Stomach (tissue), 4 donors: Measurements from ENCODE around the gene AIG1.

Experiments
- EP300 ChIP-seq: sonication (generic); formaldehyde crosslinking; IDR thresholded peaks from one replicate; pipeline ENCODE4 v1.6.1; 2017; ENCODE audit warnings: antibody characterized with exemption
- POLR2A ChIP-seq, 4 donors: fragments of 450-650 bp; IDR thresholded peaks; one replicate each; pipeline ENCODE4 v1.6.1; 2016; ENCODE audit warnings: antibody characterized with exemption in 4 of 4, control low read depth in 2 of 4, mild to moderate bottlenecking in 1 of 4, moderate library complexity in 1 of 4
- POLR2AphosphoS5 ChIP-seq, 3 donors: sonication (generic); formaldehyde crosslinking; IDR thresholded peaks; one replicate each; pipeline ENCODE4 v1.6.1; 2016; ENCODE audit warnings: antibody characterized with exemption in 3 of 3
- TF ChIP-seq, protein P1 (sequence below), 7 experiments: fragments of 450-650 bp in 4 of 7; fragments of 200-600 bp in 3 of 7; sonication (generic) in 3 of 7; IDR thresholded peaks; one replicate each; pipeline ENCODE4 v1.5.1; 2016 to 2019; ENCODE audit warnings: antibody characterized with exemption in 7 of 7, control low read depth in 2 of 7, mild to moderate bottlenecking in 1 of 7

DNA sequence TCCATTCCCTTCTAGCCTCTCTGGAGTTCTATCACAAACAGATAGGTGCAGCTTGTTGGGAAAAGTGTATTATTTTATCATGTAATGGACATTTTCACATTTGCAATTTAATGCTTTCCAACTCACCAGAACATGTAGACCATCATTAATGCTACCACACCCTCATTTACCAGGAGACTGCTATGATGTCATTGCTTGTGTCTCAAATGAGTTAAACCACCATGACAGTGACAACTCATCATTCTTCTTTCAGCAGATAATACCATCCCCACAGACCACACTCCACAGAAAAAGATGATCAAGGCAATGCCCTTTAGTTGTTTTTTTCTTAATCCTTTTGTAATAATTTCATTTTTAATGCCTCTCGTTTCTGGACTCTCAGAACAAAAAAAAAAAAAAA lies 168.7 kb downstream of the AIG1 start:
- TF ChIP-seq POLR2A (IDR thresholded peaks at IDR 0.05) (no peak), EP300 (no peak), POLR2AphosphoS5 (IDR thresholded peaks at IDR 0.05) (no peak)
- TF ChIP-seq, protein P1, sequence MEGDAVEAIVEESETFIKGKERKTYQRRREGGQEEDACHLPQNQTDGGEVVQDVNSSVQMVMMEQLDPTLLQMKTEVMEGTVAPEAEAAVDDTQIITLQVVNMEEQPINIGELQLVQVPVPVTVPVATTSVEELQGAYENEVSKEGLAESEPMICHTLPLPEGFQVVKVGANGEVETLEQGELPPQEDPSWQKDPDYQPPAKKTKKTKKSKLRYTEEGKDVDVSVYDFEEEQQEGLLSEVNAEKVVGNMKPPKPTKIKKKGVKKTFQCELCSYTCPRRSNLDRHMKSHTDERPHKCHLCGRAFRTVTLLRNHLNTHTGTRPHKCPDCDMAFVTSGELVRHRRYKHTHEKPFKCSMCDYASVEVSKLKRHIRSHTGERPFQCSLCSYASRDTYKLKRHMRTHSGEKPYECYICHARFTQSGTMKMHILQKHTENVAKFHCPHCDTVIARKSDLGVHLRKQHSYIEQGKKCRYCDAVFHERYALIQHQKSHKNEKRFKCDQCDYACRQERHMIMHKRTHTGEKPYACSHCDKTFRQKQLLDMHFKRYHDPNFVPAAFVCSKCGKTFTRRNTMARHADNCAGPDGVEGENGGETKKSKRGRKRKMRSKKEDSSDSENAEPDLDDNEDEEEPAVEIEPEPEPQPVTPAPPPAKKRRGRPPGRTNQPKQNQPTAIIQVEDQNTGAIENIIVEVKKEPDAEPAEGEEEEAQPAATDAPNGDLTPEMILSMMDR (IDR thresholded peaks at IDR 0.05), result no peak
